Astrocyte (in vitro differentiated cells and primary cell): Measurements from ENCODE around the gene KIF21A. TPM values are rescaled to one million over a fixed set of nuclear protein-coding genes. Genes with fewer than 3 reads are reported as not detected.

Experiments used
- DNase-seq: peaks from one replicate; pipeline ENCODE4 v3.0.0-alpha.2; 2010; ENCODE audit warnings: low read depth
- FAIRE-seq: peaks from 2 replicates; lab custom pipeline; 2011; peaks lifted over from hg19 to GRCh38; lab: Jason Lieb, UNC
- H2AFZ ChIP-seq: 2 replicates; pipeline ENCODE4 v1.6.0; 2012; ENCODE audit warnings: low read depth, low read length, inconsistent platforms
- H3K27ac ChIP-seq: 2 replicates; pipeline ENCODE4 v1.5.1; 2011; ENCODE audit warnings: low read depth, low read length, inconsistent platforms
- H3K27me3 ChIP-seq: 2 replicates; pipeline ENCODE4 v1.6.0; 2011; ENCODE audit warnings: low read length, inconsistent platforms; ENCODE audit not compliant: insufficient read depth
- H3K36me3 ChIP-seq: 2 replicates; pipeline ENCODE4 v1.5.1; 2011; ENCODE audit warnings: low read length, inconsistent platforms; ENCODE audit not compliant: insufficient read depth
- H3K4me1 ChIP-seq: 2 replicates; pipeline ENCODE4 v1.5.1; 2011; ENCODE audit warnings: low read length, inconsistent platforms; ENCODE audit not compliant: insufficient read depth
- H3K4me2 ChIP-seq: 2 replicates; pipeline ENCODE4 v1.6.0; 2012; ENCODE audit warnings: low read length, inconsistent platforms
- H3K4me3 ChIP-seq: 2 replicates; pipeline ENCODE4 v1.5.1; 2011; ENCODE audit warnings: low read depth, mild to moderate bottlenecking, low read length, inconsistent platforms; ENCODE audit not compliant: insufficient read depth
- H3K79me2 ChIP-seq: 2 replicates; pipeline ENCODE4 v1.6.0; 2012; ENCODE audit warnings: mild to moderate bottlenecking, low read length, inconsistent platforms; ENCODE audit not compliant: insufficient read depth
- H3K9ac ChIP-seq: 2 replicates; pipeline ENCODE4 v1.6.0; 2012; ENCODE audit warnings: mild to moderate bottlenecking, low read length, inconsistent platforms
- H3K9me3 ChIP-seq: 2 replicates; pipeline ENCODE4 v1.5.1; 2012; ENCODE audit warnings: low read depth, mild to moderate bottlenecking, low read length, inconsistent platforms; ENCODE audit not compliant: insufficient read depth
- H4K20me1 ChIP-seq: 2 replicates; pipeline ENCODE4 v1.6.0; 2012; ENCODE audit warnings: low read length, inconsistent platforms; ENCODE audit not compliant: insufficient read depth
- H3K27ac Mint-ChIP-seq: one replicate; pipeline ENCODE4 v1.8.0; 2021; ENCODE audit warnings: mild to moderate bottlenecking, mixed read lengths; ENCODE audit not compliant: unreplicated experiment
- H3K27me3 Mint-ChIP-seq: one replicate; pipeline ENCODE4 v1.8.0; 2021; ENCODE audit warnings: low read depth, mixed read lengths; ENCODE audit not compliant: unreplicated experiment
- H3K36me3 Mint-ChIP-seq: one replicate; pipeline ENCODE4 v1.8.0; 2021; ENCODE audit warnings: low read depth, mixed read lengths; ENCODE audit not compliant: unreplicated experiment
- H3K4me1 Mint-ChIP-seq: one replicate; pipeline ENCODE4 v1.8.0; 2021; ENCODE audit warnings: low read depth, mixed read lengths; ENCODE audit not compliant: unreplicated experiment
- H3K4me3 Mint-ChIP-seq: one replicate; pipeline ENCODE4 v1.8.0; 2021; ENCODE audit warnings: mild to moderate bottlenecking, moderate library complexity, mixed read lengths; ENCODE audit not compliant: unreplicated experiment
- H3K9me3 Mint-ChIP-seq: one replicate; pipeline ENCODE4 v1.8.0; 2021; ENCODE audit warnings: mild to moderate bottlenecking, mixed read lengths; ENCODE audit not compliant: unreplicated experiment
- EZH2 ChIP-seq: IDR thresholded peaks from 2 replicates; pipeline ENCODE4 v1.6.1; 2012; ENCODE audit warnings: mild to moderate bottlenecking, low read length, inconsistent platforms; ENCODE audit not compliant: insufficient read depth
- total RNA-seq: library from RNA; stranded (reverse); gene quantifications from 2 replicates; pipeline ENCODE4 v1.2.1, GENCODE V29; 2021
- TF ChIP-seq, protein P1 (sequence below): IDR thresholded peaks from 2 replicates; pipeline ENCODE4 v1.5.1; 2011; ENCODE audit warnings: low read depth, mild to moderate bottlenecking, inconsistent platforms, low read length, moderate library complexity; ENCODE audit not compliant: insufficient read depth

KIF21A gene
- total RNA-seq, 1 donor from 2014 or later = 26.3 TPM

DNA sequence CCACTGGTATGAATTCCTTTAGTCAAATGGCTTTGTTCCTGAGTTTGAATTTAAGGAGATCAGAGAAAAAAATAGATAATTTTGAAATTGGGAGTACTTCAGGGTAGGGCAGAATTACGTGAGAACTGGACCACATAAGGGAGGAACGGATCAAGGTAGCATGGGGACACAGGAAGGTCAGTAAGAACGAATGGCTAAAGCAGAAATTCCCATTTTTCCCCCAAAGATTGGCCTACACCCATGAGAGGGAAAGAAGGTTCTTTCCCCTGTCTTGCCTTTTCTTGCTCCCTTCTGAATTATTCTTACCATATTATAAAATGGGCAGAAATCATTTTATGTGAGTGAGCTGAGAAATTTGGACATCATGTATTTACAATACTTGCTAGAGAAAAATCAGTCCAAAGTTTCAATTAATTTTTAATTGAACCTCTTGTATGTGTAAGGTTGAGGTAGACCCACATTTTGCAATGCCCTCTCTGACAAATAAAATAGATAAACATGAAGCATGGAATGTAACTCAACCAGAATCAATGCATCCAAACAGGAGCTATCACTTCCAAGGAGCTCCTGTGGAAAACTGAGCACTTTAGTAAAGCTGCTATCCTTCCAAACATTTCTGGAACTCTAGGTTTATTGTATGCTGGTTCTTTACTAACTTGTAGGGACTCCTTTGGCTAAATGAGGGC lies 93.8 kb downstream of the KIF21A start:
- Histone ChIP-seq H3K79me2 (no peaks in the 10 kb centered on the region), H3K4me1 (no peaks in the 10 kb centered on the region), H2AFZ (no peak overlapping the region), H3K4me2 (no peak overlapping the region), H3K9ac (no peak overlapping the region), H3K9me3 (no peaks in the 10 kb centered on the region), H3K36me3 (no peaks in the 10 kb centered on the region), H3K27ac (no peak overlapping the region), H3K4me3 (no peak overlapping the region), H3K27me3 (no peaks in the 10 kb centered on the region), H4K20me1 (no peaks in the 10 kb centered on the region)
- Mint-ChIP-seq H3K36me3 (peaks cover 2% of the 10 kb centered on the region), H3K27me3 (no peaks in the 10 kb centered on the region), H3K27ac (no peak overlapping the region), H3K4me1 (no peaks in the 10 kb centered on the region), H3K4me3 (no peak overlapping the region), H3K9me3 (no peaks in the 10 kb centered on the region)
- DNase-seq (no peak), FAIRE-seq (no peak)
- TF ChIP-seq, protein P1, sequence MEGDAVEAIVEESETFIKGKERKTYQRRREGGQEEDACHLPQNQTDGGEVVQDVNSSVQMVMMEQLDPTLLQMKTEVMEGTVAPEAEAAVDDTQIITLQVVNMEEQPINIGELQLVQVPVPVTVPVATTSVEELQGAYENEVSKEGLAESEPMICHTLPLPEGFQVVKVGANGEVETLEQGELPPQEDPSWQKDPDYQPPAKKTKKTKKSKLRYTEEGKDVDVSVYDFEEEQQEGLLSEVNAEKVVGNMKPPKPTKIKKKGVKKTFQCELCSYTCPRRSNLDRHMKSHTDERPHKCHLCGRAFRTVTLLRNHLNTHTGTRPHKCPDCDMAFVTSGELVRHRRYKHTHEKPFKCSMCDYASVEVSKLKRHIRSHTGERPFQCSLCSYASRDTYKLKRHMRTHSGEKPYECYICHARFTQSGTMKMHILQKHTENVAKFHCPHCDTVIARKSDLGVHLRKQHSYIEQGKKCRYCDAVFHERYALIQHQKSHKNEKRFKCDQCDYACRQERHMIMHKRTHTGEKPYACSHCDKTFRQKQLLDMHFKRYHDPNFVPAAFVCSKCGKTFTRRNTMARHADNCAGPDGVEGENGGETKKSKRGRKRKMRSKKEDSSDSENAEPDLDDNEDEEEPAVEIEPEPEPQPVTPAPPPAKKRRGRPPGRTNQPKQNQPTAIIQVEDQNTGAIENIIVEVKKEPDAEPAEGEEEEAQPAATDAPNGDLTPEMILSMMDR = no peak
- TF ChIP-seq EZH2 = no peak

DNA sequence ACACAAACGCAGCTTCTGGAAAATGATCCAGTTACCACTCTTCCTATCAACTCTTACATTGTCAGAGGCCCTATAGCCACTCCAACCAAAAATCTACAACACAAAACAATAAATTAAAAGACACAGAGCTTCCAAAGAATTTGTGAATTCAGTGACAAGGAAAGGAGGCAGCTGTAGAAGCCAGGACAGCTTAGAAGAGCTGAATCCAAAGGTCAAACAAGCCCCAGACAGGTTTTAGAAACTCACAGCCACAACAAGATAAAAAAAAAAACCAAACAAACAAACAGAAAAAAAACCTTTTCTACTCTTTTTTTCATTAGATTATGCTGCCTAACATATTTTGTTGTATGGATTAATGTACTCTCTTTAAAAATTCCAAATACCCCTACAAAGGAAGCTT lies 94.4 kb downstream of the KIF21A start:
- H3K4me3 ChIP-seq = no peak overlapping the region
- no peaks in the 10 kb centered on the region for H3K4me1 ChIP-seq
- no peak overlapping the region for H3K4me2 ChIP-seq
- Mint-ChIP-seq H3K27me3 (no peaks in the 10 kb centered on the region), H3K4me1 (no peaks in the 10 kb centered on the region), H3K9me3 (no peaks in the 10 kb centered on the region), H3K4me3 (no peak overlapping the region), H3K27ac (no peak overlapping the region), H3K36me3 (peaks cover 2% of the 10 kb centered on the region)
- DNase-seq = no peak
- H4K20me1 ChIP-seq = no peaks in the 10 kb centered on the region
- no peak overlapping the region for H3K27ac ChIP-seq
- no peaks in the 10 kb centered on the region for H3K79me2 ChIP-seq
- no peak for FAIRE-seq
- H3K27me3 ChIP-seq = no peaks in the 10 kb centered on the region
- no peaks in the 10 kb centered on the region for H3K36me3 ChIP-seq
- TF ChIP-seq EZH2 = no peak
- TF ChIP-seq, protein P1 = no peak
- H3K9me3 ChIP-seq = no peaks in the 10 kb centered on the region
- no peak overlapping the region for H3K9ac ChIP-seq
- H2AFZ ChIP-seq = no peak overlapping the region

DNA sequence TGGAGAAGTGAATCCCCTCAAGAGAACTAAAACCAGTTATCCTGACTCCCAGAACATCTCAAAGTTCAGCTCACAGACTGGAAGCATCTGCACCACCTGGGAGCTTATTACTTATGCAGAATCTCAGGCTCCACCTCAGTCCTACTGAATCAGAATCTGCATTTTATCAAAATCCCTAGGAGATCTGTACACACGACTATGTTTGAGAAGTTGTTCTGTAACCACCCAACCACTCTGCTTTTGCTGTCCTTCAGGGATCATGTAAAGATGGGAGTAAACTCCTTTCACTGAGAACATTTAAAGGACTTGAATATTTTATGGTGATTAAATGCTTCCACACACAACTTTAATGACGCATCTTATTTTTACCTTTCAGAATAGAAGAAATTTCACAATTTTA lies 98.0 kb downstream of the KIF21A start:
- TF ChIP-seq EZH2 = no peak
- TF ChIP-seq, protein P1 = no peak
- Mint-ChIP-seq H3K4me3 (no peak overlapping the region), H3K9me3 (no peaks in the 10 kb centered on the region), H3K36me3 (peaks cover 4% of the 10 kb centered on the region), H3K4me1 (no peaks in the 10 kb centered on the region), H3K27me3 (no peaks in the 10 kb centered on the region), H3K27ac (no peak overlapping the region)
- no peak overlapping the region for H3K4me3 ChIP-seq
- H3K36me3 ChIP-seq = no peaks in the 10 kb centered on the region
- no peak overlapping the region for H3K4me2 ChIP-seq
- no peaks in the 10 kb centered on the region for H3K27me3 ChIP-seq
- DNase-seq (no peak), FAIRE-seq (no peak)
- no peak overlapping the region for H2AFZ ChIP-seq
- no peaks in the 10 kb centered on the region for H3K9me3 ChIP-seq
- H3K27ac ChIP-seq = no peak overlapping the region
- no peaks in the 10 kb centered on the region for H3K4me1 ChIP-seq
- H4K20me1 ChIP-seq = no peaks in the 10 kb centered on the region
- H3K9ac ChIP-seq = no peak overlapping the region
- no peaks in the 10 kb centered on the region for H3K79me2 ChIP-seq
